ENCODE results near the gene NBR1. TPM values are rescaled to one million over a fixed set of nuclear protein-coding genes. Genes with fewer than 3 reads are reported as not detected.

The NBR1 gene, protein sequence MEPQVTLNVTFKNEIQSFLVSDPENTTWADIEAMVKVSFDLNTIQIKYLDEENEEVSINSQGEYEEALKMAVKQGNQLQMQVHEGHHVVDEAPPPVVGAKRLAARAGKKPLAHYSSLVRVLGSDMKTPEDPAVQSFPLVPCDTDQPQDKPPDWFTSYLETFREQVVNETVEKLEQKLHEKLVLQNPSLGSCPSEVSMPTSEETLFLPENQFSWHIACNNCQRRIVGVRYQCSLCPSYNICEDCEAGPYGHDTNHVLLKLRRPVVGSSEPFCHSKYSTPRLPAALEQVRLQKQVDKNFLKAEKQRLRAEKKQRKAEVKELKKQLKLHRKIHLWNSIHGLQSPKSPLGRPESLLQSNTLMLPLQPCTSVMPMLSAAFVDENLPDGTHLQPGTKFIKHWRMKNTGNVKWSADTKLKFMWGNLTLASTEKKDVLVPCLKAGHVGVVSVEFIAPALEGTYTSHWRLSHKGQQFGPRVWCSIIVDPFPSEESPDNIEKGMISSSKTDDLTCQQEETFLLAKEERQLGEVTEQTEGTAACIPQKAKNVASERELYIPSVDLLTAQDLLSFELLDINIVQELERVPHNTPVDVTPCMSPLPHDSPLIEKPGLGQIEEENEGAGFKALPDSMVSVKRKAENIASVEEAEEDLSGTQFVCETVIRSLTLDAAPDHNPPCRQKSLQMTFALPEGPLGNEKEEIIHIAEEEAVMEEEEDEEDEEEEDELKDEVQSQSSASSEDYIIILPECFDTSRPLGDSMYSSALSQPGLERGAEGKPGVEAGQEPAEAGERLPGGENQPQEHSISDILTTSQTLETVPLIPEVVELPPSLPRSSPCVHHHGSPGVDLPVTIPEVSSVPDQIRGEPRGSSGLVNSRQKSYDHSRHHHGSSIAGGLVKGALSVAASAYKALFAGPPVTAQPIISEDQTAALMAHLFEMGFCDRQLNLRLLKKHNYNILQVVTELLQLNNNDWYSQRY
- 84.0 and 107 TPM in 2 replicates for total RNA-seq

DNA sequence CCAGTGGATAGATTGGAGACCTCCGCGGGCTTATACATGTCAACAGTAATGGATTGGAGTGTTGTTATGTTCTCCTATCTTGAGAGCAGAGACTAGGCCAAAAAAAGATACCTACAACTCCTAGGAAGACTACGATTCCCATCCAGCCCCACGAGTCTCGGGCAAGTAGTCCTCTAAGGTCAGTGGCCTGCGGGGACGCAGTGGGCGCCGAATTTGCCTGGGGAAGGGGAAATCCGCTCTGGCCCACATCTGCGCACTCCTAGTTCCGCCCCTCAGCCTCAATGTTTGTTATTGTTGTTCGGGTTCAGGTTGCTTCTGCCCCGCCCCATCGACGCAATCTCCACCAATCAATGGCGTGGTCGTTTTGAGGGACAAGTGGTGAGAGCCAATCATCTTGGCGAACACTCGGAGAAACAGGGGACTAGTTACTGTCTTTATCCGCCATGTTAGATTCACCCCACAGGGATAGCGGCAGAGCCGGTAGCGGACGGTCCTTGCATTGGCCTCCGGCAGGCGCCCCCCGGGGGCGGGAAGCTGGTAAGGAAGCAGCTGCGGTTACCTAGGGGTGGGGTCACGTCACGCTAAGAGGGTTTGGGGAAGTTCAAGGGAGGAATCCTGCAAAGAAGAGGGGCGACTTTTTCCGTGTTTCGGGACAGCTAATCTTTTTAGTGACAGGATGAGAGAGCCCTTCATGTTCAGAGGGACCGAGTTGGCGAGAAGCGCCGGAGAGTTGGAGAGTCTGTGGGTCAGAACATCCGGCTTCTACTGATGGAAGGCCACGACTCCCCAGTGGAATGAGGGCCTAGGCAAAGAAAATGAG, at the start of gene NBR1:
Gene NBR1, plus strand, starts transcription at position 449 of the 820 bp plus-strand sequence. CDS start 4,586 bp downstream, outside the sequence.

DNA sequence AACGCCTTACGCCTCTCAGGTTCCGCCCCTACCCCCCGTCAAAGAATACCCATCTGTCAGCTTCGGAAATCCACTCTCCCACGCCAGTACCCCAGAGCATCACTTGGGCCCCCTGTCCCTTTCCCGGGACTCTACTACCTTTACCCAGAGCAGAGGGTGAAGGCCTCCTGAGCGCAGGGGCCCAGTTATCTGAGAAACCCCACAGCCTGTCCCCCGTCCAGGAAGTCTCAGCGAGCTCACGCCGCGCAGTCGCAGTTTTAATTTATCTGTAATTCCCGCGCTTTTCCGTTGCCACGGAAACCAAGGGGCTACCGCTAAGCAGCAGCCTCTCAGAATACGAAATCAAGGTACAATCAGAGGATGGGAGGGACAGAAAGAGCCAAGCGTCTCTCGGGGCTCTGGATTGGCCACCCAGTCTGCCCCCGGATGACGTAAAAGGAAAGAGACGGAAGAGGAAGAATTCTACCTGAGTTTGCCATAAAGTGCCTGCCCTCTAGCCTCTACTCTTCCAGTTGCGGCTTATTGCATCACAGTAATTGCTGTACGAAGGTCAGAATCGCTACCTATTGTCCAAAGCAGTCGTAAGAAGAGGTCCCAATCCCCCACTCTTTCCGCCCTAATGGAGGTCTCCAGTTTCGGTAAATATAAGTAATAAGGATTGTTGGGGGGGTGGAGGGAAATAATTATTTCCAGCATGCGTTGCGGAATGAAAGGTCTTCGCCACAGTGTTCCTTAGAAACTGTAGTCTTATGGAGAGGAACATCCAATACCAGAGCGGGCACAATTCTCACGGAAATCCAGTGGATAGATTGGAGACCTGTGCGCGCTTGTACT, 45.7 kb upstream of the NBR1 start, which contains the start of gene BRCA1:
Gene BRCA1, minus strand, starts transcription at position 232 of the 834 bp plus-strand sequence. CDS start 1,268 bp downstream, outside the sequence.

GRCh38 chr17:43211480-43212402, 40.7 kb downstream of the NBR1 start, which contains the start of gene TMEM106A:
TSS of gene TMEM106A (plus strand) at chr17:43211875. CDS start at chr17:43213042, 1,167 bp downstream.

GRCh38 chr17:43228020-43228782, 57.2 kb downstream of the NBR1 start, which contains the start of gene CCDC200:
TSS of gene CCDC200 (minus strand) at chr17:43228623. CDS start at chr17:43228554, 69 bp downstream.

DNA sequence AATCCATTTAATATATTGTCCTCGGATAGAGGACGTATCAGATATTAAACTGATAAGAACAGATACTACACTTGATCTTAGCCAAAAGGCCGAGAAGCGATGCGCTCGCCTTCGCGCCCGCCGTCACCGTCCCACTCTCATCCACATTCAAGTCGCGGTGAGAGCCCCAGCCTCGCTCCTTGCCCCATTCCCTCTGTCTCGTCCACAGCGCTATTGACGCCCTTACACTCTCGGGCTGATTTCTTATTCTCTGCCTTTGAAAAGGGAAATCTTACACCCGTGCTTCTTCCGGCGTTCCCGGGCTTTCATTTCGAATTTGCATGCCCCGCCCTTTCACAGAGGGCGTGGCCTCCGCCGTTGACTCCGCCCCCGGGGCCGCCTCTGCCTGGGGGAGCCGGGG, 62.9 kb downstream of the NBR1 start, which contains the start of gene RNU2-1:
Gene RNU2-1, minus strand, starts transcription at position 101 of the 400 bp plus-strand sequence.

Small RNA genes lying within 50 kb of the gene (small RNA-seq; reads per million reads assigned to genes)
- gene AC060780.2 (0.17 reads per million), gene AC060780.3 (not detected), gene AC135721.1 (not detected), gene RF00004 (0.09 reads per million), gene RNU2-1 (not detected)

Other genes starting within 250 kb of the NBR1 start
- 17.7 and 22.2 TPM in 2 replicates for gene AARSD1, start 206.8 kb upstream of the NBR1 start, total RNA-seq
- under 0.01 and 0.87 TPM in 2 replicates for gene PTGES3L, start 191.1 kb upstream of the NBR1 start, total RNA-seq
- gene RUNDC1, start 190.6 kb upstream of the NBR1 start, total RNA-seq = 9.8 and 10.4 TPM in 2 replicates
- gene RPL27, start 172.8 kb upstream of the NBR1 start, total RNA-seq = 745 and 1,184 TPM in 2 replicates
- 8.2 and 8.5 TPM in 2 replicates for gene IFI35, start 164.4 kb upstream of the NBR1 start, total RNA-seq
- gene VAT1, start 148.8 kb upstream of the NBR1 start, total RNA-seq = 77.5 and 82.8 TPM in 2 replicates
- gene RND2, start 146.0 kb upstream of the NBR1 start, total RNA-seq = under 0.01 and 0.33 TPM in 2 replicates
- gene BRCA1, start 45.9 kb upstream of the NBR1 start, total RNA-seq = 8.2 and 10.6 TPM in 2 replicates
- gene TMEM106A, start 40.7 kb downstream of the NBR1 start, total RNA-seq = 4.3 and 10.6 TPM in 2 replicates
- gene CCDC200, start 57.4 kb downstream of the NBR1 start, total RNA-seq = not detected in 2 replicates
- gene RNU2-1, start 62.8 kb downstream of the NBR1 start, total RNA-seq = not detected in 2 replicates
- 3.9 and 11.0 TPM in 2 replicates for gene ARL4D, start 227.8 kb downstream of the NBR1 start, total RNA-seq

Measured in placental epithelial cell (primary cell).